Measurements from ENCODE around the gene C12orf57. TPM values are rescaled to one million over a fixed set of nuclear protein-coding genes. Genes with fewer than 3 reads are reported as not detected.
A peak's percentile ranks its signal among the peaks of the same experiment; 100 is the strongest.

C12orf57 gene
- polyA plus RNA-seq, 2 of the 4 experiments (the other 2 are of a cell fraction) = 261 to 466 TPM

GRCh38 chr12:6909421-6910145, 34.2 kb upstream of the C12orf57 start:
- Histone ChIP-seq H3K27ac (no peak overlapping the region), H3K4me3 (no peak overlapping the region), H3K4me2 (no peak overlapping the region), H3K4me1 (peaks cover 12% of the 10 kb centered on the region), H3K9me3 (no peaks in the 10 kb centered on the region)
- no peak for FAIRE-seq
- no peak for ATAC-seq
- ChIA-PET CTCF (interaction anchor here (0.6 to 22.2 kb wide), 6 partner anchors 10 to 198 kb away, joined by 3 to 232 read pairs (median 35); partner anchors contain the start of genes SPSB2 and TPI1), POLR2A (interaction anchor here (1.4 kb wide), 1 partner anchor 34 kb away, joined by 6 read pairs; the partner anchor contains the start of genes C12orf57 and RNU7-1)
- no peak for TF ChIP-seq CTCF (IDR thresholded peaks at IDR 0.05)
- TF ChIP-seq SREBF2 (IDR thresholded peaks at IDR 0.05) = no peak
- TF ChIP-seq GATA3 (IDR thresholded peaks at IDR 0.05; ENCODE audit: borderline replicate concordance) = no peak
- no peak for TF ChIP-seq SMC3 (IDR thresholded peaks at IDR 0.05)
- no peak for TF ChIP-seq RFX5 (IDR thresholded peaks at IDR 0.05)
- no peak for TF ChIP-seq KDM1A (IDR thresholded peaks at IDR 0.05; ENCODE audit: low read depth)
- no peak for TF ChIP-seq CBX2 (IDR thresholded peaks at IDR 0.05; ENCODE audit: borderline replicate concordance, low read depth)
- TF ChIP-seq CHD2 (IDR thresholded peaks at IDR 0.05; ENCODE audit: low read length, partially characterized antibody) = no peak
- no peak for TF ChIP-seq EP300 (IDR thresholded peaks at IDR 0.05)
- 81% methylated on average over 4 of the region's 4 CpGs for WGBS (ENCODE audit: missing lambda C conversion rate)
- DNase-seq (ENCODE audit: low read depth in 1 of 2, low spot score in 1 of 2) = no peak

GRCh38 chr12:6912164-6912935, 31.5 kb upstream of the C12orf57 start:
- DNase-seq (ENCODE audit: low read depth in 1 of 2, low spot score in 1 of 2) (no peak), ATAC-seq (no peak), FAIRE-seq (no peak)
- Histone ChIP-seq H3K4me1 (peaks cover 17% of the 10 kb centered on the region), H3K9me3 (no peaks in the 10 kb centered on the region), H3K27ac (no peak overlapping the region), H3K4me3 (no peak overlapping the region), H3K4me2 (no peak overlapping the region)
- POLR2A ChIA-PET = interaction anchor here (0.6 to 1.9 kb wide), 2 partner anchors 21 to 30 kb away, joined by 3 to 6 read pairs; no protein-coding TSS in a partner anchor
- TF ChIP-seq MAFK (IDR thresholded peaks at IDR 0.05; ENCODE audit: partially characterized antibody) = no peak
- CTCF ChIA-PET = interaction anchor here (0.5 to 22.2 kb wide), 10 partner anchors 12 to 53 kb away, joined by 3 to 232 read pairs (median 6); partner anchors contain the start of genes ATN1, SPSB2 and TPI1
- WGBS (ENCODE audit: missing lambda C conversion rate) = 92% methylated on average over 15 of the region's 15 CpGs

GRCh38 chr12:6914246-6914946, 29.4 kb upstream of the C12orf57 start, which contains the start of gene ENO2:
TSS of gene ENO2 (plus strand) at chr12:6914580. CDS start at chr12:6915833, 1,253 bp downstream.
- WGBS (ENCODE audit: missing lambda C conversion rate) = 2% methylated on average over 23 of the region's 68 CpGs
- Histone ChIP-seq H3K4me2 (peak within 1 kb of the TSS; percentile 94), H3K4me3 (peak within 1 kb of the TSS; percentile 63), H3K4me1 (peaks cover 17% of the 10 kb centered on the region), H3K27ac (peak within 1 kb of the TSS; percentile 74 to 93), H3K9me3 (no peaks in the 10 kb centered on the region)
- peak; percentile 62 to 79 for DNase-seq (ENCODE audit: low read depth in 1 of 2, low spot score in 1 of 2)
- peak; percentile 86 to 90 for ATAC-seq
- ChIA-PET CTCF (interaction anchor here (0.5 to 22.2 kb wide), 4 partner anchors 11 to 747 kb away, joined by 3 to 232 read pairs (median 47); partner anchors contain the start of genes ATN1, SPSB2 and TPI1), POLR2A (interaction anchor here (1.0 to 1.4 kb wide), 5 partner anchors 9 to 42 kb away, joined by 3 to 16 read pairs (median 6); partner anchors contain the start of genes C12orf57, RNU7-1 and SPSB2)
- FAIRE-seq = no peak
- no peak for TF ChIP-seq BCL3 (IDR thresholded peaks at IDR 0.05)
- TF ChIP-seq FOSL2 (IDR thresholded peaks at IDR 0.05) = no peak
- TF ChIP-seq FOSL2 (CRISPR knock-in tag; IDR thresholded peaks at IDR 0.05) = peak; percentile 69
- TF ChIP-seq ZNF302 (CRISPR knock-in tag; IDR thresholded peaks at IDR 0.05) = no peak
- TF ChIP-seq KDM5A (IDR thresholded peaks at IDR 0.05) = no peak
- no peak for TF ChIP-seq KDM1A (IDR thresholded peaks at IDR 0.05; ENCODE audit: low read depth)
- no peak for TF ChIP-seq POLR2AphosphoS2 (conservative IDR thresholded peaks at IDR 0.05; ENCODE audit: low read length)
- TF ChIP-seq EHMT2 (IDR thresholded peaks at IDR 0.05; ENCODE audit: low read depth) = no peak
- TF ChIP-seq JUN (IDR thresholded peaks at IDR 0.05) = peak in 1 of 2 experiments; percentile 66; a peak in 2 of 5 replicates
- TF ChIP-seq USF2 (IDR thresholded peaks at IDR 0.05) = peak; percentile 46
- TF ChIP-seq MAX (IDR thresholded peaks at IDR 0.05) = peak; percentile 78
- no peak for TF ChIP-seq RARB (CRISPR knock-in tag; IDR thresholded peaks at IDR 0.05)
- peak; percentile 39; the same call in 1 of the 2 replicates for TF ChIP-seq POLR2A (IDR thresholded peaks at IDR 0.05; ENCODE audit: low read length)
- no peak for TF ChIP-seq HMGXB4 (CRISPR knock-in tag; IDR thresholded peaks at IDR 0.05; ENCODE audit: borderline replicate concordance)

Data from A549 (cell line).